Uterus (tissue), 4 donors: ENCODE data around the gene BCKDK. TPM values are rescaled to one million over a fixed set of nuclear protein-coding genes. Genes with fewer than 3 reads are reported as not detected.
A peak's percentile ranks its signal among the peaks of the same experiment; 100 is the strongest.

Experiments used
- DNase-seq, 2 donors: peaks; one replicate each; pipeline ENCODE4 v3.0.0-alpha.2; 2019 to 2020
- H3K27ac ChIP-seq, 2 donors: fragments of 200-600 bp; sonication (generic); 1 replicate in 1 of 2; 2 replicates in 1 of 2; pipeline ENCODE4 v1.5.1; 2016 to 2018
- H3K27me3 ChIP-seq, 2 donors: fragments of 200-600 bp; sonication (generic); one replicate each; pipeline ENCODE4 v1.5.1; 2018 to 2019; ENCODE audit warnings: control low read depth in 1 of 2
- H3K36me3 ChIP-seq, 2 donors: fragments of 200-600 bp; sonication (generic); one replicate each; pipeline ENCODE4 v1.5.1; 2019; ENCODE audit warnings: control low read depth in 1 of 2
- H3K4me1 ChIP-seq, 2 donors: fragments of 200-600 bp; sonication (generic); one replicate each; pipeline ENCODE4 v1.5.1; 2018 to 2019; ENCODE audit warnings: control low read depth in 1 of 2
- H3K4me3 ChIP-seq, 2 donors: fragments of 200-600 bp; sonication (generic); 1 replicate in 1 of 2; 2 replicates in 1 of 2; pipeline ENCODE4 v1.5.1; 2018 to 2019; ENCODE audit warnings: mild to moderate bottlenecking in 1 of 2
- H3K9me3 ChIP-seq, 2 donors: fragments of 200-600 bp; sonication (generic); one replicate each; pipeline ENCODE4 v1.5.1; 2019; ENCODE audit warnings: control low read depth in 1 of 2
- CTCF ChIP-seq, 4 experiments: fragments of 200-600 bp in 2 of 4; fragments of 450-650 bp in 2 of 4; sonication (generic) in 2 of 4; IDR thresholded peaks; one replicate each; pipeline ENCODE4 v1.5.1; 2016 to 2019; ENCODE audit warnings: antibody characterized with exemption in 4 of 4, mild to moderate bottlenecking in 2 of 4, moderate library complexity in 1 of 4
- POLR2A ChIP-seq, 2 donors: fragments of 450-650 bp; IDR thresholded peaks; one replicate each; pipeline ENCODE4 v1.6.1; 2016; ENCODE audit warnings: antibody characterized with exemption in 2 of 2, mild to moderate bottlenecking in 1 of 2, moderate library complexity in 1 of 2
- intact Hi-C: fragments of 100-400 bp; cut with DNase I; formaldehyde crosslinking; loops from one replicate; pipeline ENCODE4 v1.15.1; 2023; ENCODE audit warnings: low total_unique reads
- total RNA-seq, 4 donors: library from RNA; depleted of rRNA in 3 of 4; stranded (reverse); fragments of >200 nt in 3 of 4; gene quantifications; one replicate each; pipeline versions ENCODE4 v1.1.0 to v1.2.4, GENCODE V29; 2014 to 2023
- donor health status: DM: yes; HTN: yes; CAD: no.

Gene BCKDK
- total RNA-seq, 4 donors from 2014 or later, result 15.3 to 32.1 (median 21.9) TPM

GRCh38 chr16:31106509-31107464, 1.4 kb upstream of the BCKDK start:
- peaks cover 0 to 6% of the 10 kb centered on the region in 2 donors for H3K4me1 ChIP-seq
- no peaks in the 10 kb centered on the region for H3K27me3 ChIP-seq
- H3K27ac ChIP-seq, result no peak overlapping the region
- intact Hi-C loops, result no loop called here
- no peaks in the 10 kb centered on the region for H3K36me3 ChIP-seq
- TF ChIP-seq CTCF (IDR thresholded peaks at IDR 0.05) (no peak), POLR2A (IDR thresholded peaks at IDR 0.05) (no peak)
- DNase-seq, result no peak
- no peaks in the 10 kb centered on the region for H3K9me3 ChIP-seq
- no peak overlapping the region for H3K4me3 ChIP-seq

- H3K27ac ChIP-seq, result no peak overlapping the region
- no peak for DNase-seq
- no peaks in the 10 kb centered on the region for H3K36me3 ChIP-seq
- no peaks in the 10 kb centered on the region for H3K27me3 ChIP-seq
- H3K4me1 ChIP-seq, result peaks cover 0 to 6% of the 10 kb centered on the region in 2 donors
- TF ChIP-seq CTCF (IDR thresholded peaks at IDR 0.05) (no peak), POLR2A (IDR thresholded peaks at IDR 0.05) (no peak)
- no peak overlapping the region for H3K4me3 ChIP-seq
- no peaks in the 10 kb centered on the region for H3K9me3 ChIP-seq
- intact Hi-C loops, result no loop called here
Measured at GRCh38 chr16:31107465-31107867, 720 bp upstream of the BCKDK start.

GRCh38 chr16:31108794-31109558, 790 bp downstream of the BCKDK start:
- H3K4me1 ChIP-seq, result peaks cover 0 to 6% of the 10 kb centered on the region in 2 donors
- DNase-seq, result no peak
- TF ChIP-seq POLR2A (IDR thresholded peaks at IDR 0.05), result no peak
- no peaks in the 10 kb centered on the region for H3K27me3 ChIP-seq
- intact Hi-C loops, result no loop called here
- H3K9me3 ChIP-seq, result no peaks in the 10 kb centered on the region
- H3K36me3 ChIP-seq, result no peaks in the 10 kb centered on the region
- peak overlapping the region; percentile 82 to 86 for H3K27ac ChIP-seq
- peak overlapping the region; percentile 63 to 82 for H3K4me3 ChIP-seq

GRCh38 chr16:31109622-31110021, 1.4 kb downstream of the BCKDK start:
- no peak for TF ChIP-seq CTCF (IDR thresholded peaks at IDR 0.05)
- TF ChIP-seq POLR2A (IDR thresholded peaks at IDR 0.05), result no peak
- H3K4me3 ChIP-seq, result no peak overlapping the region
- no peak overlapping the region for H3K27ac ChIP-seq
- H3K36me3 ChIP-seq, result no peaks in the 10 kb centered on the region
- H3K27me3 ChIP-seq, result no peaks in the 10 kb centered on the region
- peaks cover 0 to 6% of the 10 kb centered on the region in 2 donors for H3K4me1 ChIP-seq
- no peaks in the 10 kb centered on the region for H3K9me3 ChIP-seq
- no peak for DNase-seq
- intact Hi-C loops, result no loop called here

GRCh38 chr16:31110106-31111034, 2.2 kb downstream of the BCKDK start:
- Histone ChIP-seq H3K4me3 (no peak overlapping the region), H3K27me3 (no peaks in the 10 kb centered on the region), H3K36me3 (no peaks in the 10 kb centered on the region), H3K27ac (no peak overlapping the region), H3K4me1 (peaks cover 0 to 6% of the 10 kb centered on the region in 2 donors), H3K9me3 (no peaks in the 10 kb centered on the region)
- DNase-seq, result no peak
- intact Hi-C loops, result no loop called here
- TF ChIP-seq POLR2A (IDR thresholded peaks at IDR 0.05) (no peak), CTCF (IDR thresholded peaks at IDR 0.05) (no peak)
